GM21423 (cell line): Measurements from ENCODE around the gene KIF18A.
"Not testable (repeated sequence)": the region's sequence is repeated elsewhere in the genome, so short reads cannot be mapped to it uniquely, and the experiment has no call there.

Experiments used
- ATAC-seq: cut with Tn5 transposase; IDR thresholded peaks from one replicate; pipeline ENCODE4 v1.9.1; 2021; ENCODE audit warnings: mild to moderate bottlenecking, moderate library complexity; ENCODE audit not compliant: unreplicated experiment

KIF18A gene

DNA sequence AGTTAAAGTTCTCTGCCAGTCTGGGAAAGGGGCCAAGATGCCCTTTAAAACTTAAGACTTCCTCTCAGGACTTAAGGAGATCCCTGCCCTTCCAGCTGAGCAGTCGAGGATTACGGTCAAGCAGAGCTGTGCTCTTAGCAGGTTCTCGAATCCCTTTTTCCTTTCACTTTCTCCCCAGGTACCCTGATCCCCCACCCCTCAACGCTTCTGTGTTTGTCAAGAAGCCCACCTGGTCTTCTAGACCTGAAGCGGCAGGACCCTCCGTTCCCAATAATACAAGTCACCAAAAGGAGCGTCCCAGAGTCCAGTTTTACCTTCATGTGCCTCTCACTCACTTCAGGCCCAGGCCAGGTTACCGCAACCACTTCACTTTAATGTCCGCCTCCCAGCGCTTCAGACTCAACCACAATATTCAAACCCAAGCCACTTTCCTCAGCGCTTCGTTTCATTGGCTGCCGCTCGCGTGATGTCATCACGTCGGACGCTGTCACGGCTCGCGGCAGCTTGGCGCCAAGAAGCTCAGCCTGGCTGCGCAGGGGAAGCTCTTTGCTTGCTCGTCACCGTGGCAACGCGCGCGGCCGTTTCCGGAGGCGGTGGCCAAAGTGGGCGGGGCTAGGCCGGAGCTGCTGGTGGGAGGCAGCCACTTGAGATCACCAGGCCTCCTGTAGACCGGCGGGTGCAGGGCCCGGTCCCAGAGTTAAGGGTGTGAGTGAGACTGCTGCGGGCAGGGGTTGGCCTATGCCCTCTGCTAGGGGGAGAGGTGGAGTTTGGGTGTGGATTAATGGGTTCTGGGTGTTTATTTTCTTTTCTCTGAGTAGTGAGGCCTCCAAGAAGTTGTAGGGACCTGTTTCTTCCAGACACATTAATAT is at the start of gene KIF18A, which contains the start of gene METTL15:
Gene KIF18A, minus strand, starts transcription at position 407 of the 869 bp plus-strand sequence. CDS start 10,209 bp downstream, outside the sequence.
Gene METTL15, plus strand, starts transcription at position 639 of the 869 bp plus-strand sequence. CDS start 4,947 bp downstream, outside the sequence.
- ATAC-seq, result peak; percentile 94

- no peak for ATAC-seq
Measured at GRCh38 chr11:28153586-28153985, 45.6 kb upstream of the KIF18A start.

DNA sequence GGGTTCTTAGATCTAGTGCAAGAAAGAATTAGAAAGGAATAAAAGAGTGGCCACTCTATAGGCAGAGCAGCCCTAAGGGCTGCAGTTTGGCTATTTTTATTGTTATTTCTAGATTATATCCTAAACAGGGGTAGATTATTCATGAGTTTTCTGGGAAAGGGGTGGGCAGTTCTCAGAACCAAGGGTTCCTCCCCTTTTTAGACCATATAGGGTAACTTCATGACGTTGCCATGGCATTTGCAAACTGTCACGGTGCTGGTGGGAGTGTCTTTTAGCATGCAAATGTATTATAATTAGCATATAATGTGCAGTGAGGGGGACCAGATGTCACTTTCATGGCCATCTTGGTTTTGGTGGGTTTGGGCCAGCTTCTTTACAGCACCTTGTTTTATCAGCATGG is 44.8 kb upstream of the KIF18A start:
- ATAC-seq, result no peak

- ATAC-seq, result no peak
Measured at GRCh38 chr11:28146123-28146751, 38.3 kb upstream of the KIF18A start.

GRCh38 chr11:28144808-28145207 is 36.9 kb upstream of the KIF18A start:
- no peak for ATAC-seq

- no peak for ATAC-seq
Measured at GRCh38 chr11:28142724-28143123, 34.8 kb upstream of the KIF18A start.

- ATAC-seq, result no peak
Measured at GRCh38 chr11:28140689-28141455, 32.9 kb upstream of the KIF18A start.

GRCh38 chr11:28139841-28140415 is 32.0 kb upstream of the KIF18A start:
- ATAC-seq, result no peak

DNA sequence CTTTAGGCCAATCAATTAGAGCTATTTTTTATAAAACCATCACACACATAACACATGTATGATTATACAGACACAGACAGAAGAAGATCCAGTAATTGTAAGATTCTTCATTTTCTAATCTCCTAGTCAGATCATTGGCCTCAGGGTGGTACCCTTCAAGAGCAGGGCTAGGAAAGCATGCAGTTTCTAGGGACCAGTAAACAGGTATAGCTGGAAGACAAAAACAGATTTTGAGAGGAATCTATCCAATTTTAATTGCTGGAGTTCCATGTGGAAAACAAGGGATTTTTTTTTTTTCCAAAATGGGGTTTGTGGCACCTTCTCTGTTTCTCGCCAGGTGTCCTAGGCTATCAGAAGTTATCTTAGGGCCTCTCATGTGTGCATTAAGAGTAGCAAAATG is 29.9 kb upstream of the KIF18A start:
- no peak for ATAC-seq

GRCh38 chr11:28137366-28137765 is 29.4 kb upstream of the KIF18A start:
- ATAC-seq, result no peak

GRCh38 chr11:28136157-28136556 is 28.2 kb upstream of the KIF18A start:
- not testable (repeated sequence) for ATAC-seq

DNA sequence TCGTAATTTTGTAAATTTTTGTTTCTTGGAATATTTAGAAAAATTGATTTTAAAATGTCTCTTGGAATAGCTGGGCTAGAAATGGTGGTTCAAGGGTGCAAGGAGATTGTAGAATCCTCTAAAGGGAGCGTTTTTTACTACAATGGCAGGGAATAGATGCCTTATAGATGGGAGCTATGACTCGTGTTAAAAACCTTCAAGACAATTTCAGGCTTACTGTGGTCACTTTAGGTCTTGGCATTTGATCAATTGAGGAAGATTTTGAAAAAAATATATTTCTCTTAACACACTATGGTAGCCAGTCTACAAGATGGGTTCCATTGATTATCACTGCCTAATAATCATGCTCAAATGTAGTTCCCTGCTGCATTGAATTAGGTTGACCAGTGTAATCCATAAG is 25.2 kb upstream of the KIF18A start:
- ATAC-seq, result no peak

DNA sequence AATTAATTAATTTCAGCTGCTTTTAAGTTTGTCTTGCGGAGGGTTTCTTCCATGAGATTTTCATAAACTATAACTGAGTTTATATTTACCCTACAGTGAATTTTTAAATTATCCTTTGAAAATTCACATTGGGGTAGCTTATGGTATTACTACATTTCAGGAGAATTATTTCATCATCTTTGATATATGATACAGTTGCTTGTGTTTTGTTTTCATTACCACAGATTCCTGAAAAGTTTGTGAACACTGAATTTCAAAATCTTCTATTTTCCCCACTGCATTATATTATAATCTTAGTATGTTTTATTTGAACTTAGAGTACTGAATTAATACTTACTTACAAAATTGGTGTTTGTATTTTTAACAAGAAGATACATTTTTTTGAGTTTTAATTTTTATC is 24.6 kb upstream of the KIF18A start:
- ATAC-seq, result no peak

GRCh38 chr11:28123151-28123581 is 15.2 kb upstream of the KIF18A start:
- no peak for ATAC-seq

GRCh38 chr11:28117712-28118111 is 9.8 kb upstream of the KIF18A start:
- no peak for ATAC-seq

DNA sequence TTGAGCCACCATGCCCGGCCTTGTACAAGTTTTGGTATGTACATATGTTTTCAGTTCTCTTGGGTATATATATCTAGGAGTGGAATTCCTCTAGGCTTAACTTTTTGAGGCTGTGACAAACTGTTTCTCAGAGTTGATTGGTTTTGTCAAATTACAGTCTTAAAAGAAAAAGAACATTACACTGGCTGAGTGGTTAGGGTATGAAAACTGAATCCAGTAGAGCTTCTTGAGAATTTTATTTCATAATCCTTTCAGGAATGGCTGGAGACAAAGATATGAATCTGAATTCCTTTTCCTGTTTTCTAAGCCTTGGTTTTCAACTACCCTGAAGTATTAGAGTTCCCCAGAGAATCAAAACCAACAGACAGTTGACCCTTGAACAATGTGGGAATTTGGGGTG is 6.8 kb upstream of the KIF18A start:
- ATAC-seq, result no peak

DNA sequence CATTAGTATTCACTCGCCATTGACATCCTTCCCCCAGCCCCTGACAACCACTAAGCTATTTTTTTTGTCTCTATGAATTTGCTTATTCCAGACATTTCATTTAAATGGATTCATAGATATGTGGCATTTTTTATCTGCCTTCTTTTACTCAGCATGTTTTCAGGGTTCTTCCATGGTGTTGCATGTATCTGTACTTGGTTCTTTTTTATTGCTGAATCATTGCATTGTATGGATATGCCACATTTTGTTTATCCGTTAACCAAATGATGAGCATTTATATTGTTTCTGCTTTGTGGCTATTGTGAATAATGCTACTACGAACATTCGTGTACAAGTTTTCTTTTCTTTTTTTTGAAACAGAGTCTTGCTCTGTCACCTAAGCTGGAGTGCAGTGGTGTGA is 6.2 kb upstream of the KIF18A start:
- no peak for ATAC-seq

DNA sequence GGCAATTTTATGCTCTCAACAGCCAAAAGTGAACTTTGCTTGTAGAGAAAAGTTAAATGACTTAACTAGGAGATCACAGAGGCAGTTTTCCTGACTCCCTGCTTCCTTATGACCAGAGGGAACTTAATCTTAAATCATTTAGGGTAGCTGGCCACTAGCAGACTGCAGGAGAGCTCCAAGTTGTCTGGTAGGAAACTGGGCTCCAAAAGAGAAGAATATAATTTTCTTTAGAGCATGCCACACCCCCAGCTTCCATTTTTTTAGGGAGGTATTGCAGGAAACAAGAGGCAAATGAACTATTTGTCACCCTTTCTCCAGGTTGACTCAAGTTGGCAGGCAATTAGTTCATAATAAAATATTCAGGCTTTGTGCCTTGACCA is 2.9 kb upstream of the KIF18A start:
- ATAC-seq, result no peak

- ATAC-seq, result peak; percentile 32
Measured at GRCh38 chr11:28110108-28110820, 2.3 kb upstream of the KIF18A start.

GRCh38 chr11:28108958-28109357 is 1.0 kb upstream of the KIF18A start:
- ATAC-seq, result no peak
